HEK293T (cell line): ENCODE data around the gene KDM4C.

ENCODE experiments used
- ARNT ChIP-seq: fragments of 450-650 bp; IDR thresholded peaks from 2 replicates; pipeline ENCODE4 v1.6.1; 2017; ENCODE audit warnings: mild to moderate bottlenecking
- CTBP1 ChIP-seq: fragments of 450-650 bp; IDR thresholded peaks from 2 replicates; pipeline ENCODE4 v1.6.1; 2016; ENCODE audit warnings: borderline replicate concordance
- ELF4 ChIP-seq: fragments of 450-650 bp; IDR thresholded peaks from 2 replicates; pipeline ENCODE4 v1.6.1; 2017; ENCODE audit warnings: antibody characterized with exemption
- FOXA1 ChIP-seq: fragments of 450-650 bp; IDR thresholded peaks from 2 replicates; pipeline ENCODE4 v1.6.1; 2016; ENCODE audit warnings: mild to moderate bottlenecking
- FOXM1 ChIP-seq: fragments of 450-650 bp; IDR thresholded peaks from 2 replicates; pipeline ENCODE4 v1.6.1; 2017; ENCODE audit warnings: mild to moderate bottlenecking, borderline replicate concordance
- NFRKB ChIP-seq: fragments of 450-650 bp; IDR thresholded peaks from 2 replicates; pipeline ENCODE4 v1.6.1; 2016; ENCODE audit warnings: mild to moderate bottlenecking, moderate library complexity
- SP1 ChIP-seq: fragments of 450-650 bp; IDR thresholded peaks from 2 replicates; pipeline ENCODE4 v1.6.1; 2017
- SUZ12 ChIP-seq: fragments of 450-650 bp; IDR thresholded peaks from 2 replicates; pipeline ENCODE4 v1.6.1; 2016; ENCODE audit warnings: mild to moderate bottlenecking
- ZNF384 ChIP-seq: fragments of 450-650 bp; IDR thresholded peaks from 2 replicates; pipeline ENCODE4 v1.6.1; 2016

GRCh38 chr9:6893350-6894131, 135.8 kb downstream of the KDM4C start:
- TF ChIP-seq FOXA1 (no peak), SUZ12 (no peak), SP1 (no peak), CTBP1 (no peak), FOXM1 (no peak), ELF4 (no peak), ZNF384 (no peak), NFRKB (no peak), ARNT (no peak)
